Endothelial cell of umbilical vein (primary cell): ENCODE measurements around the gene PRKRIP1.

ENCODE experiments used
- EZH2 ChIP-seq: IDR thresholded peaks from 2 replicates; pipeline ENCODE4 v1.6.1; 2012; ENCODE audit warnings: borderline replicate concordance, low read depth, mild to moderate bottlenecking, moderate library complexity, low read length, inconsistent platforms; ENCODE audit not compliant: severe bottlenecking
- FOS ChIP-seq: IDR thresholded peaks from 2 replicates; pipeline ENCODE4 v1.6.1; 2011; ENCODE audit warnings: mild to moderate bottlenecking, low read length, moderate library complexity, borderline replicate concordance; ENCODE audit not compliant: insufficient read depth
- GATA2 ChIP-seq: IDR thresholded peaks from 2 replicates; pipeline ENCODE4 v1.7.0; 2011; ENCODE audit warnings: low read depth, mild to moderate bottlenecking, moderate library complexity, mixed read lengths, low read length; ENCODE audit not compliant: insufficient read length, insufficient read depth
- JUN ChIP-seq: IDR thresholded peaks from 2 replicates; pipeline ENCODE4 v1.6.1; 2011; ENCODE audit warnings: borderline replicate concordance, low read depth; ENCODE audit not compliant: insufficient read length, insufficient read depth
- MAX ChIP-seq: IDR thresholded peaks from 2 replicates; pipeline ENCODE4 v1.6.1; 2011; ENCODE audit not compliant: insufficient read depth, insufficient read length
- POLR2A ChIP-seq: IDR thresholded peaks from 2 replicates; pipeline ENCODE4 v1.6.1; 2012; ENCODE audit warnings: low read depth, mild to moderate bottlenecking, control low read depth, low read length
- POLR2AphosphoS5 ChIP-seq: IDR thresholded peaks from 2 replicates; pipeline ENCODE4 v1.6.1; 2012; ENCODE audit warnings: low read depth, mild to moderate bottlenecking, control low read depth, low read length, moderate library complexity; ENCODE audit not compliant: insufficient read depth
- TF ChIP-seq, protein P1 (sequence below), 2 donors: IDR thresholded peaks; 1 replicate in 1 of 2; 2 replicates in 1 of 2; pipeline ENCODE4 v1.5.1; 2011; ENCODE audit warnings: low read length in 2 of 2, mild to moderate bottlenecking in 2 of 2, moderate library complexity in 2 of 2, control low read depth in 1 of 2, inconsistent platforms in 1 of 2, low read depth in 1 of 2; ENCODE audit not compliant: insufficient read depth in 1 of 2; ENCODE audit errors: extremely low read depth in 1 of 2

DNA sequence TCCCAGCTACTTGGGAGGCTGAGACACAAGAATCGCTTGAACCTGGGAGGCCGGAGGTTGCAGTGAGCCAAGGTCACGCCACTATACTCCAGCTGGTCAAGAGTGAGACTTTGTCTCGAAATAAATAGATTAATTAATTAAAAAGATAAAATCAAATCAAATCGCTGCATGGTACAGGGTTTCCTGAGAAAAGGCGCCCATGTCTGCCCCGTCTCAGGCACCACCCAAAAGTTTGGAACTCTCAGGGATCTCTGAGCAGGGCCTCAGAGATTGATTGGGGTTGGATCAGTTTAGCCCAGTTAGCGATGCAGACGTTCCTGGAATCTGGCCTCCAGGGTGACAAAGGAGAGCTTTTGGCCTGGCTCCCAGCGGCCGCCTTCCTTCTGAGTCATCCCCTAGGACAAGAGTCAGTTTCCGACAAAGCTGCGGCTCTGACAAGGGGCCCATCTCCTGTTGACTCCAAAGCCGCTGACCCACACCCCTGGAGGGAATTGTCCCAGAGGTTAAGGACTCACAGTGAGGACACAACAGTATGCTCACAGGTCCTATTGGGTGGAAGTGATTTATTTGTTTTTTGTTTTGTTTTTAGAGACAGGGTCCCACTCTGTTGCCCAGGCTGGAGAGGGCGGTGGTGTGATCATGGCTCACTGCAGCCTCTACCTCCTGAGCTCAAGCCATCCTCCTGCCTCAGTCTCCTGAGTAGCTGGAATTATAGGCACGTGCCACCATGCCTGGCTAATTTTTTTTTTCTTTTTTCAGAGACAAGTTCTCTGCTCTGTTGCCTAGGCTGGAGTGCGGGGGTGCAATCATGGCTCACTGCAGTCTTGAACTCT is 44.0 kb downstream of the PRKRIP1 start:
- TF ChIP-seq GATA2 (no peak), POLR2A (no peak), EZH2 (no peak), POLR2AphosphoS5 (peak; percentile 64), FOS (peak; percentile 93), MAX (no peak), JUN (peak; percentile 72)
- TF ChIP-seq, protein P1, sequence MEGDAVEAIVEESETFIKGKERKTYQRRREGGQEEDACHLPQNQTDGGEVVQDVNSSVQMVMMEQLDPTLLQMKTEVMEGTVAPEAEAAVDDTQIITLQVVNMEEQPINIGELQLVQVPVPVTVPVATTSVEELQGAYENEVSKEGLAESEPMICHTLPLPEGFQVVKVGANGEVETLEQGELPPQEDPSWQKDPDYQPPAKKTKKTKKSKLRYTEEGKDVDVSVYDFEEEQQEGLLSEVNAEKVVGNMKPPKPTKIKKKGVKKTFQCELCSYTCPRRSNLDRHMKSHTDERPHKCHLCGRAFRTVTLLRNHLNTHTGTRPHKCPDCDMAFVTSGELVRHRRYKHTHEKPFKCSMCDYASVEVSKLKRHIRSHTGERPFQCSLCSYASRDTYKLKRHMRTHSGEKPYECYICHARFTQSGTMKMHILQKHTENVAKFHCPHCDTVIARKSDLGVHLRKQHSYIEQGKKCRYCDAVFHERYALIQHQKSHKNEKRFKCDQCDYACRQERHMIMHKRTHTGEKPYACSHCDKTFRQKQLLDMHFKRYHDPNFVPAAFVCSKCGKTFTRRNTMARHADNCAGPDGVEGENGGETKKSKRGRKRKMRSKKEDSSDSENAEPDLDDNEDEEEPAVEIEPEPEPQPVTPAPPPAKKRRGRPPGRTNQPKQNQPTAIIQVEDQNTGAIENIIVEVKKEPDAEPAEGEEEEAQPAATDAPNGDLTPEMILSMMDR (IDR thresholded peaks at IDR 0.05; ENCODE audit: extremely low read depth in 1 of 2, insufficient read depth in 1 of 2, low read depth in 1 of 2, low read length in 2 of 2): no peak
